Measurements from ENCODE around the gene RPTOR.

DNA sequence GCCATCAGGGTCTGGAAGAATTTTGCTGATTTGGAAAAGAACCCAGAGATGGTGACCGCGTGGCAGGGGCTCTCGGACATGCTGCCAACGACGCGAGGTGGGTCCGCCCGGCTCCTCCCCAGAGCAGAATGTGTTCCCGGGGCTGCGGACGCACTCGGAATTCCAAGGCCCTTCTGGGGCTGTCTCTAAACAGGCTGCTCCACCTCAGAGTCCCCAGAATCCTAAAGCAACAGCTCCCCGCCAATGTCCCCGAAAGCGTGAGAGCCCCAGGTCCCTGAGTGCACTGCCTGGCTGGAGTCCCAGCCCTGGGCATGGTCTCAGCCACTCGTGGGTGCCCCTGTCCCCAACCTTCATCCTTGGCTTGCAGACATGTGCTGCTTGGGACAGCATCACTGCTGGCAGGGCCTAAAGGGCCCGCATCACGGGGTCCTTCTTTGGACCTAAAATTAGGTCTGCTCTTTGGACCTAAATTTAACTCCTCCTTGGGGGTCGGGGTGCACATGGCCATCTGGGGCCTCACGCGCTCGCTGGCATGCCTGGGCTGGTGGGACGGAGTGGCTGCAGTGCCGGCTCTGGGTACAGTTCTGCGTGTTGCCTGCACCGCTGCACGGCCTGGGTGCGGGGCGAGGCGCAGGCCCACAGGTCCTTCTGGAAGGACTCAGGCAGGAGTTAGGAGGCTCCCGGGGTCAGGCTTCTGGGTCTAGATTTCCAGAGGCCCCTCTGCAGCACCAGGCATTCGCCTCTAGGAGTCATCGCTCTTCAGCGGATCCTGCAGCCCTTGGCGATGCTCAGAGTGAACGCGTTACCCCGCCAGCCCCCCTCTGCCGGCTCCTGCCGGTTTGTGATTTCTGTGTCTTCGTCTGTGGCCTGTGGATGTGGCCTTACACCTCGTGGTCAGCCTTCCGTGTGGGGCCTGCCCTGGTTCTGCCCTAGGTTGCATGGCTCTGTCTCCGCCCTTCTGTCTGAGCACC lies 405.1 kb downstream of the RPTOR start:
- no peak for TF ChIP-seq CTCF (IDR thresholded peaks at IDR 0.05 in 4 of 5, conservative IDR thresholded peaks at IDR 0.05 in 1 of 5)
- TF ChIP-seq POLR2A (IDR thresholded peaks at IDR 0.05), result no peak

Measured in gastrocnemius medialis (tissue), 4 donors.